GM18519 (cell line): ENCODE measurements around the gene TPBGL.

ENCODE experiments used
- ATAC-seq: cut with Tn5 transposase; IDR thresholded peaks from one replicate; pipeline ENCODE4 v1.9.1; 2021; ENCODE audit warnings: mild to moderate bottlenecking, moderate library complexity; ENCODE audit not compliant: unreplicated experiment, low FRiP score

Gene TPBGL

DNA sequence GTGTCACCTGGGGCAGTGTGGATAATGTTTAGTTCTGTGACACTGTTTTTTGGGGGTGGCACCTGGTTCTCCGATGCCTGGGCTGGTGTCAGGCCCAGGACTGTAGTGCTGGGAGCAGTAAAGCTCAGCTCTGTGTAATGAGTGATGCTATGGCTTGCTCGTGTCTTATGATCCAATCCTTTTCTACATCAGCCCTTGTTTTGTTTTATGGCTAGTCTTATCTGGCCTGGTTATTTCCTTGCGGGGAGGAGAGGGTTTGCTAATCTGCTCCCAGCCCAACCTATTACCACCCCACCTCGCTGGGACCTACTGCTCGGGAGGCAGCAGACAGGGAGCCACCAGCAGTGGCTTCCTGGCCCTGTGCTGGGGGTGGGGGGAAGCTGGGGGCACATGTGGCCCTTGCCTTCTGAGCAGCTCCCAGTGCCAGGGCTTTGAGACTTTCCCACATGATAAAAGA is 35.0 kb upstream of the TPBGL start:
- no peak for ATAC-seq

GRCh38 chr11:75208446-75208845 is 32.1 kb upstream of the TPBGL start:
- ATAC-seq: no peak

DNA sequence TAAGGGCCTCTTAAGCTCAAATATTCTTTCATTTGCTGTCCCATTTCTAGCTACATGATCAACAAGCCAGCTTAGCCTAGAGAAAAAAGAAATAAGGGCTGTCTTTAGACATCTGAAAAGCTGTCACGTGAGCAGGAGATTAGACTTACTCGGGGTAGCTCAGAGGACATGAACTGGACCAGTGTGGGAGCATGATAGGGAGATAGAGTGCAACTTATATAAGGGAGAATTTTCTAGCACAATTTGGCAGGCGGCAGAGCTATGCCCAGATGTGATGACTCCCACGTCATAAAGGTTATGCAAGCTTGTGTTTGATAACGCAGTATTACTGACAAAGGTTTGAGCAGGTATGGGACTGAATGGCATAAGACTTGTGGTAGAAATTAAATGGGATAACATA is 28.2 kb upstream of the TPBGL start:
- ATAC-seq: no peak

- no peak for ATAC-seq
Measured at GRCh38 chr11:75214411-75214821, 26.2 kb upstream of the TPBGL start.

DNA sequence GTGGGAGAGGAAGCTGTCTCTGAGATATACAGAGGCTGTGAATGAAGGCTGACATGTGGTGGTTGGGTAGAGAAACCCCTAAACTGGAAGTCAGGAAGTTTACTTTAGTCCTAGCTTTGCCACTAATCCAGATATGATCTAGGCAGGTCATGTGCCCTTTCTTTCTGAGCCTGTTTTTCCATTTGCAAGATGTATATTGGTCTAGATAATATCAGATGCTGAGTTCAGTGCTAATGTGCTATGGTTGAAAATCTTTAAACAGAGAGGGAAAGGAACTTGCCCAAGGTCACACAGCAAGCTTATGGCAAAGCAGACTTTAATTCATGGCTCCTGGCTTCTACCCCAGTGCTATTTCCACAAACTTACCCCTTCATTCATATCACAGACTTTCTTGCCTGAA is 25.7 kb upstream of the TPBGL start:
- ATAC-seq: no peak

- no peak for ATAC-seq
Measured at GRCh38 chr11:75219869-75220268, 20.7 kb upstream of the TPBGL start.

DNA sequence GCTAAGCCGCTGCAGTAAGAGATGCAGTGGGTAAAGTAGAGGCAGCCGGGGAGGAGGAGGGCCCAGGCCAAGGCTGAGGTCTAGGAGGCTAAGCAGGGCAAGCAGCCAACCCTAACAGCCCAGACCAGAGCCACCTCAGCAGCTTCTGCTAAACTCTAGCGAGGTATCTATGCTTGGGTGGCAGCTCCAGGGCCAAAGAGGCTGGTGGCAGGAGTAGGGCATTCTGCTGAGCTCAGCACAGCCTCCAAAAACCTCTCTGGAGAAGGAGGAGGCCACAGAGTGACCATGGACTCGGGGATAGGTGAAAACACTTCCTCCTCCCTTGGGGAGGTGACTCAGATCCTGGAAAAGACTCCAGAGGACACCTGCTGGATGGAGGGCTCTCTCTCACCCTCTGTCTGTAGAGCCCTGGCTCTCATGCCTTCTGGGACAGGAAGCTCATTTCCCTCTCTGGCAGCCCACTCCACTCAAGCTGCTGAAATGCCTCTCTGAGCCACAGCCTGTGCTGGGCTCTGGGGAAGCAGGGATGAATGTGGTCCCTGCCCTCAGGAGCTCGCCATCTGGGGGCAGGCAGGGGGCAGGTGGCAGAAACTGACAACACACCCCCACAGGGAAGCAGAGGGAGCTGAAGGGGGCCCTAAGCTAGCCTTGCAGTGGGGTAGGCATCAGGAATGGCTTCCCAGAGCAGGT is 16.5 kb upstream of the TPBGL start:
- no peak for ATAC-seq

- ATAC-seq: no peak
Measured at GRCh38 chr11:75225794-75226193, 14.8 kb upstream of the TPBGL start.

- no peak for ATAC-seq
Measured at GRCh38 chr11:75229466-75229865, 11.1 kb upstream of the TPBGL start.

DNA sequence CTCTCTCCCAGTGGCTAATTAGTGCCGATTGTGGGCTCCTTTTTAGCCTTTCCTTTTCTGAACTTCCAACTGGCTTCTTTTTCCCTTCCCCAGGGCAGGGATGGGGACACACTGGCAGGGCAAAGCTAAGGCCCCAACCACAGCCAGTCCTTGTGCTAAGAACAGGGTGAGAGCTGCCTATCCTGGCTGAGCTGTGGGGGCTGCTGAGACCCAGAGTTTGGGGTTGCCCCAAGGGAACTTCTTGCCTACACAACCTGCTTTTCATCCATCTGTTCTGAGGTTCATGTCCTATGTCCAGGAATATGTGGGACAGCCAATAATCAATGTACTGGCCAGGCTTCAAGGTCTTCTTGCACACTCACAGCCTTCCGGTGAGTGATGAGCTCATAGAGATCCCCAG is 10.0 kb upstream of the TPBGL start:
- no peak for ATAC-seq

GRCh38 chr11:75233754-75234172 is 6.8 kb upstream of the TPBGL start:
- ATAC-seq: no peak

DNA sequence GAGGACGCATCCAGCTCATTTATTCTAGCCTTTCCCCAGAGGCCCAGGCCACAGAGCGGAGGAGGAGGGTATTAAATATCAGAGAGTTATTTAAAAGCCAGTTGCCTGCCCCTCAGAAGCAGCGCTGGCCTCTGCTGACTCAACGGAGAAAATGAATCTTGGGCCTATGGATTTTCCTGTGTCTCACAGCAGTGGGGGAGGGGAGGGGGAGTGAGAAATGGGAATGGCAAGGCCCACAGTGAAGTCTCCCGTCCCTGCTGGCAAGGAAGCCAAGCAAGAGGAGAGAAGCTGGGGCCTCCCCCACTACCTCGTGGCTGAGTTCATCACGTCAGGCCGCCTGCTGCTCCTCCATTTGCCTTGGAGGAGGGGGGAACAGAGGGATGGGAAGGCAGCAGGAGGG is 4.5 kb upstream of the TPBGL start:
- ATAC-seq: no peak

DNA sequence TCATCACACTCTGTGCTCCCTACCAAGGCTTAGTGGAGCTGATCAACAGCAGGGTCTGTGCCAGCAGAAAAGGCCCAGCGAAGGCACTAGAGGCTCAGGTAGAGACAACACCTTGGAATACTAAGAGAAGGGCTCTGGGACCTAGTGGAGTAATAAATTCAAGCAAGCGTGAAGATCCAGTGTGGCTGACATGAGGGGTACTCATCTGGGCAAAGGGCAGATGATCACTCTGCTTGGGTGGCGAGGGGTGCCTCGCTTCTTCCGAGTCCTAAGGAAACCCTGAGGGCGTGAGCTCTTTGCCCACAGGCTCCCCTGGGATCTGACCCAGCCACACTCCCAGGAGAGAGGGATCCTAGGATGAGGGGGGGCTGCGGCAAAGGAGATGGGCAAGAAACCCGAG is 3.5 kb upstream of the TPBGL start:
- no peak for ATAC-seq

- ATAC-seq: no peak
Measured at GRCh38 chr11:75238595-75239440, 1.8 kb upstream of the TPBGL start.

DNA sequence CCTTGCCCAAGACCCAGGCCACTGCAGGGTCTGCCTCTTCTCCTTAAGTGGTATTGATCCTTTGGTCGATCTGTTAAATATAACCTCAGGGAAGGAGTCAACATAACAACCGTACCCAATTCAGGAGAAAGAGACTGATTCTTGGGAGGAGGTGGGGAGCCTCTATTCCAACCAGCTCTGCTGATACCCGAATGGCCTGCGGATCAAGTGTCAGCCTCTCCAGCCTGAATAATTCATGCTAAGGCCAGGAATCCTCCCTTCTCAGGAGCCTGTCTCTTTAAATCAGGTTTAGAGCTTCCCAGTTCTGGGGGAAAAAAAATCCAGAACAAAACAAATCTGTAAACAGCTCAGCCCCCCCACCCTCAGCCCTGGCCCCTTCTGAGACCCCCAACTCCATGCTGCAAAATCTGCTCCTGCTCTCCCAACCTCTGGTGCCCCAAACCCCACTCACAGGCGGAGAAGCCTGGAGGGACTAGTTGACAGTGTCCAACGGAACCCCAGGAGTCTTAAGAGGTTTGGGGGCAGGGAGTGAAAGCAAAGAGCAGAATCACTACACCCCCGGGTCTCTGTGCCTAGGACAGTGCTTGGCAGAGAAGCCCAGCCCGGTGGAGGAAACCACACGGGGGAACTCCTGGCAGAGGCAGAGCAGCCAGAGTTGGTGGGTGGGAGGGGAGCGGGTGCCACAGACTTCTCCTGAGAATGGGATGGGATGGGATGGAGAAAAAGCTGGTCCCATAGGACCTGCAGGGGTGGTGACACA is 863 bp upstream of the TPBGL start:
- no peak for ATAC-seq

DNA sequence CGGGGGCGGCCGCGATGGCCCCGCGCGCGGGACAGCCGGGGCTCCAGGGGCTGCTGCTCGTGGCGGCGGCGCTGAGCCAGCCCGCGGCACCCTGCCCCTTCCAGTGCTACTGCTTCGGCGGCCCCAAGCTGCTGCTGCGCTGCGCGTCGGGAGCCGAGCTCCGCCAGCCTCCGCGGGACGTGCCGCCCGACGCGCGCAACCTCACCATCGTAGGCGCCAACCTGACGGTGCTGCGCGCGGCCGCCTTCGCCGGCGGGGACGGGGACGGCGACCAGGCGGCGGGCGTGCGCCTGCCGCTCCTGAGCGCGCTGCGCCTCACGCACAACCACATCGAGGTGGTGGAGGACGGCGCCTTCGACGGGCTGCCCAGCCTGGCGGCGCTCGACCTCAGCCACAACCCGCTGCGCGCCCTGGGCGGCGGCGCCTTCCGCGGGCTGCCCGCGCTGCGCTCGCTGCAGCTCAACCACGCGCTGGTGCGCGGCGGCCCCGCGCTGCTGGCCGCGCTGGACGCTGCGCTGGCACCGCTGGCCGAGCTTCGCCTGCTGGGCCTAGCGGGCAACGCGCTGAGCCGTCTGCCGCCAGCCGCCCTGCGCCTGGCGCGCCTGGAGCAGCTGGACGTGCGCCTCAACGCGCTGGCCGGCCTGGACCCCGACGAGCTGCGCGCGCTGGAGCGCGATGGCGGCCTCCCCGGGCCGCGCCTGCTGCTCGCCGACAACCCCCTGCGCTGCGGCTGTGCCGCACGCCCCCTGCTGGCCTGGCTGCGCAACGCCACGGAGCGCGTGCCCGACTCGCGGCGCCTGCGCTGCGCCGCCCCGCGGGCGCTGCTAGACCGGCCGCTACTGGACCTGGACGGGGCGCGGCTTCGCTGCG is 697 bp downstream of the TPBGL start:
- peak; percentile 73 for ATAC-seq

GRCh38 chr11:75241906-75242644 is 1.5 kb downstream of the TPBGL start:
- no peak for ATAC-seq

- no peak for ATAC-seq
Measured at GRCh38 chr11:75242722-75243600, 2.4 kb downstream of the TPBGL start.
